Adipose tissue (tissue), 3 donors: Measurements from ENCODE around the gene KRTAP9-9. TPM values are rescaled to one million over a fixed set of nuclear protein-coding genes. Genes with fewer than 3 reads are reported as not detected.

Experiments used
- H3K27ac ChIP-seq: one replicate; pipeline ENCODE4 v1.5.1; 2013; ENCODE audit warnings: low read depth, low read length
- WGBS, 3 donors: extraction: QIAGEN DNeasy Blood & Tissue Kit; methylation state at CpG; one replicate each; pipeline ENCODE4 v1.1.7; 2013; 5-methylcytosine and 5-hydroxymethylcytosine counted together
- polyA plus RNA-seq, 3 donors: library from polyadenylated mRNA; stranded (reverse); fragments of 200-250 nt; gene quantifications; one replicate each; pipeline ENCODE4 v1.2.3, GENCODE V29; 2013
- donor health status: healthy with polysubstance abuse.
- donor health status: Bipolar disorder and iron deficiency.
- donor health status: healthy.

The KRTAP9-9 gene
- polyA plus RNA-seq, 3 donors = not detected

GRCh38 chr17:41302981-41303380, 47.8 kb downstream of the KRTAP9-9 start:
- no peak overlapping the region for H3K27ac ChIP-seq
- 74 to 85% (median 77%) methylated on average over 4 of the region's 4 CpGs for WGBS, 3 donors

GRCh38 chr17:41304091-41304490, 48.9 kb downstream of the KRTAP9-9 start:
- WGBS, 3 donors = 76 to 87% (median 84%) methylated on average over 12 of the region's 12 CpGs
- no peak overlapping the region for H3K27ac ChIP-seq

Other genes with a start within 250 kb of the KRTAP9-9 start
- not detected for gene KRTAP3-1, start 246.3 kb upstream of the KRTAP9-9 start, polyA plus RNA-seq
- under 1 TPM in 1 of 3 donors, not detected in 2; 0.07 TPM for gene KRTAP1-5, start 228.2 kb upstream of the KRTAP9-9 start, polyA plus RNA-seq
- gene KRTAP1-4, start 225.2 kb upstream of the KRTAP9-9 start, polyA plus RNA-seq = not detected
- not detected for gene KRTAP1-3, start 220.5 kb upstream of the KRTAP9-9 start, polyA plus RNA-seq
- not detected for gene KRTAP1-1, start 213.9 kb upstream of the KRTAP9-9 start, polyA plus RNA-seq
- gene KRTAP2-1, start 208.1 kb upstream of the KRTAP9-9 start, polyA plus RNA-seq = not detected
- gene KRTAP2-2, start 200.2 kb upstream of the KRTAP9-9 start, polyA plus RNA-seq = not detected
- not detected for gene KRTAP2-3, start 195.3 kb upstream of the KRTAP9-9 start, polyA plus RNA-seq
- not detected for gene KRTAP2-4, start 189.5 kb upstream of the KRTAP9-9 start, polyA plus RNA-seq
- not detected for gene KRTAP4-7, start 171.2 kb upstream of the KRTAP9-9 start, polyA plus RNA-seq
- not detected for gene KRTAP4-8, start 157.2 kb upstream of the KRTAP9-9 start, polyA plus RNA-seq
- gene KRTAP4-16, start 153.2 kb upstream of the KRTAP9-9 start, polyA plus RNA-seq = not detected
- gene KRTAP4-9, start 150.0 kb upstream of the KRTAP9-9 start, polyA plus RNA-seq = not detected
- gene KRTAP4-11, start 137.0 kb upstream of the KRTAP9-9 start, polyA plus RNA-seq = not detected
- gene KRTAP4-12, start 131.2 kb upstream of the KRTAP9-9 start, polyA plus RNA-seq = not detected
- not detected for gene KRTAP4-6, start 114.8 kb upstream of the KRTAP9-9 start, polyA plus RNA-seq
- not detected for gene KRTAP4-5, start 105.6 kb upstream of the KRTAP9-9 start, polyA plus RNA-seq
- not detected for gene KRTAP4-4, start 94.6 kb upstream of the KRTAP9-9 start, polyA plus RNA-seq
- gene KRTAP4-3, start 87.2 kb upstream of the KRTAP9-9 start, polyA plus RNA-seq = not detected
- not detected for gene KRTAP4-2, start 77.2 kb upstream of the KRTAP9-9 start, polyA plus RNA-seq
- not detected for gene KRTAP4-1, start 70.5 kb upstream of the KRTAP9-9 start, polyA plus RNA-seq
- not detected for gene KRTAP9-1, start 65.5 kb upstream of the KRTAP9-9 start, polyA plus RNA-seq
- not detected for gene KRTAP9-2, start 28.7 kb upstream of the KRTAP9-9 start, polyA plus RNA-seq
- gene KRTAP9-3, start 22.9 kb upstream of the KRTAP9-9 start, polyA plus RNA-seq = not detected
- not detected for gene KRTAP9-8, start 17.4 kb upstream of the KRTAP9-9 start, polyA plus RNA-seq
- not detected for gene KRTAP9-4, start 5.7 kb upstream of the KRTAP9-9 start, polyA plus RNA-seq
- not detected for gene KRTAP9-6, start 10.0 kb downstream of the KRTAP9-9 start, polyA plus RNA-seq
- not detected for gene KRTAP9-7, start 20.3 kb downstream of the KRTAP9-9 start, polyA plus RNA-seq
- gene KRTAP29-1, start 47.5 kb downstream of the KRTAP9-9 start, polyA plus RNA-seq = not detected
- not detected for gene KRTAP16-1, start 53.9 kb downstream of the KRTAP9-9 start, polyA plus RNA-seq
- gene KRTAP17-1, start 60.3 kb downstream of the KRTAP9-9 start, polyA plus RNA-seq = not detected
- not detected for gene KRT33A, start 95.4 kb downstream of the KRTAP9-9 start, polyA plus RNA-seq
- not detected for gene KRT33B, start 114.4 kb downstream of the KRTAP9-9 start, polyA plus RNA-seq
- gene KRT34, start 126.9 kb downstream of the KRTAP9-9 start, polyA plus RNA-seq = under 1 TPM in 1 of 3 donors, not detected in 2; 0.07 TPM
- not detected for gene KRT31, start 142.2 kb downstream of the KRTAP9-9 start, polyA plus RNA-seq
- not detected for gene KRT37, start 169.2 kb downstream of the KRTAP9-9 start, polyA plus RNA-seq
- not detected for gene KRT38, start 185.6 kb downstream of the KRTAP9-9 start, polyA plus RNA-seq
- gene KRT32, start 212.0 kb downstream of the KRTAP9-9 start, polyA plus RNA-seq = under 1 TPM in 1 of 3 donors, not detected in 2; 0.03 TPM
- not detected for gene KRT35, start 225.8 kb downstream of the KRTAP9-9 start, polyA plus RNA-seq
- gene KRT36, start 234.5 kb downstream of the KRTAP9-9 start, polyA plus RNA-seq = not detected